NCI-H446 (cell line): Measurements from ENCODE around the gene RILPL1.
"Not testable (repeated sequence)": the region's sequence is repeated elsewhere in the genome, so short reads cannot be mapped to it uniquely, and the experiment has no call there.

Experiments used
- DNase-seq, 2 experiments: peaks; one replicate each; lab custom pipeline; 2025; lab: John Stamatoyannopoulos, UW

The RILPL1 gene

GRCh38 chr12:123468786-123469185 lies 64.7 kb downstream of the RILPL1 start:
- no peak for DNase-seq

DNA sequence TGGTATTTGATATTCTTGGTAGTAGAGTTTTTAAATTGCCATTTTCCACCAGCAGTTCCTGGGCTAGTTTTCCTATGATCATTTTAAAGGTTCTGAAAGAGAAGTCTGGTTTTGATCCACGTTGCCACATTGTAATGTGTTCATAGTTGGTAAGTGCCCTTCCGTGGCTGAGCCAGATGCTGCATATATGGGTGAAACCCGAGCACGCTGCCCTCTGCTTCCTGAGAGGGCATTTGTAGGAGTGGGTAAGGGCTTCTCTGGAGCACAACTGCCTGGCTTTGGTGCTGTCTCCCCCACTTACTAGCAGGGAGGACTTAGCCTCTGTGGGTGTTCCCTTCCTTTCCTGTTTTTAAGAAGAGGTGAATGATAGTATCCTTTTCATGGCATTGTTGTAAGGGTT lies 68.4 kb downstream of the RILPL1 start:
- DNase-seq = no peak

GRCh38 chr12:123463174-123463573 lies 70.3 kb downstream of the RILPL1 start:
- DNase-seq = not testable (repeated sequence)

DNA sequence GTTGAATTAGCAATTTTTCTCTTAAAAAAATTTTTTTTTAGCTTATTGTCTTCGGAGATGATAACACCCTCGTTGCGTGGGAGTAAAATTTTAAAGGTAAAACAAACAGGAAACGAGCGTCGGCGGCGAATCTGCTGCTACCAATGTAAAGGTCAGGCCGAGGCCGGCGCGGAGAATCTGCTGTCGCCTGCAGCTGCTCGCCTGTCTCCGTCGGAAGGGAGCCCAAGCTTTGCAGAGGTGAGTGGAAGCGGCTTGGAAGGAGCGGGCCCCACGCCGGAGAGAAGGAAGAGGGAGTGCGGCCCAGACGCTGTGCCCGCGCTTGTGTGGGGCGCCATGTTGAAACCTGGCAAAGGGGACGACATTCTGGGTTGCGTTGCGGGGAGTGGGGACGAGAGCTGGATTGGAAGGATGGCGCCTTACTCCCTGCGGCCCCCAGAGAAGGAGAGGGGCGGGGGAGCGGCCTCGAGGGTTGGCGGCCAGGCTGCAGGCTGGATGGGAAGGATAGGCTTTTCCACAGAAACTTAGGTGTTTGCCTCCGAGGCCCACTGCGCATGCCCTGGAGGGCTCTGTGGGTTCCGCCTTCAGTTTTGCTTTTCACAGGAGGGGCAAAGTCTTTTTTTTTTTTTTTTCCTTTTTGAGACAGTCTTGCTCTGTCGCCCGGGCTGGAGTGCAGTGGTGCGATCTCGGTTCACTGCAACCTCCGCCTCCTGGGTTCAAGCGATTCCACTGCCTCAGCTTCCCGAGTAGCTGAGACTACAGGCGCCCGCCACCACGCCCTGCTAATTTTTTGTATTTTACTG lies 75.3 kb downstream of the RILPL1 start, which contains the start of gene SNRNP35:
Gene SNRNP35 (plus strand): TSS at position 160 of the 800 bp plus-strand sequence. CDS start 7,402 bp downstream, outside the sequence.
- DNase-seq = peak; percentile 89 to 90

GRCh38 chr12:123453165-123453564 lies 80.4 kb downstream of the RILPL1 start:
- DNase-seq = no peak

GRCh38 chr12:123452276-123452550 lies 81.3 kb downstream of the RILPL1 start:
- not testable (repeated sequence) for DNase-seq

- DNase-seq = no peak
Observed at GRCh38 chr12:123450636-123451035, 82.9 kb downstream of the RILPL1 start.

DNA sequence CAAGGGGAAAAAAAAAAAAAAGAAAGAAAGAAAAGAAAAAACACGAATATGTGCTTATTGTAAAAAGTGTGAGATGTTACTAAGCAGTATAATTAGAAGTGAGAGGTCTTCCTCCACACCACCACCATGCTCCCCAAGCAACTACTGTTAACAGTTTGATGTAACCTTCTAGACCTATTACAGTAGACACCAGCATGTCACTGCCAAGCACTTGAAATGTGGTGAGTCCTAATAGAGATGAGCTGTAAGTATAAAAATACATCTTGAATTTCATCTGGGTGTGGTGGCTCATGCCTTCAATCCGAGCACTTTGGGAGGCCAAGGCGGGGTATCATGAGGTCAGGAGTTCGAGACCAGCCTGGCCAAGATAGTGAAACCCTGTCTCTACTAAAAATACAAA lies 83.7 kb downstream of the RILPL1 start:
- no peak for DNase-seq

GRCh38 chr12:123449249-123449733 lies 84.2 kb downstream of the RILPL1 start:
- no peak for DNase-seq

GRCh38 chr12:123446333-123446713 lies 87.2 kb downstream of the RILPL1 start:
- no peak for DNase-seq

DNA sequence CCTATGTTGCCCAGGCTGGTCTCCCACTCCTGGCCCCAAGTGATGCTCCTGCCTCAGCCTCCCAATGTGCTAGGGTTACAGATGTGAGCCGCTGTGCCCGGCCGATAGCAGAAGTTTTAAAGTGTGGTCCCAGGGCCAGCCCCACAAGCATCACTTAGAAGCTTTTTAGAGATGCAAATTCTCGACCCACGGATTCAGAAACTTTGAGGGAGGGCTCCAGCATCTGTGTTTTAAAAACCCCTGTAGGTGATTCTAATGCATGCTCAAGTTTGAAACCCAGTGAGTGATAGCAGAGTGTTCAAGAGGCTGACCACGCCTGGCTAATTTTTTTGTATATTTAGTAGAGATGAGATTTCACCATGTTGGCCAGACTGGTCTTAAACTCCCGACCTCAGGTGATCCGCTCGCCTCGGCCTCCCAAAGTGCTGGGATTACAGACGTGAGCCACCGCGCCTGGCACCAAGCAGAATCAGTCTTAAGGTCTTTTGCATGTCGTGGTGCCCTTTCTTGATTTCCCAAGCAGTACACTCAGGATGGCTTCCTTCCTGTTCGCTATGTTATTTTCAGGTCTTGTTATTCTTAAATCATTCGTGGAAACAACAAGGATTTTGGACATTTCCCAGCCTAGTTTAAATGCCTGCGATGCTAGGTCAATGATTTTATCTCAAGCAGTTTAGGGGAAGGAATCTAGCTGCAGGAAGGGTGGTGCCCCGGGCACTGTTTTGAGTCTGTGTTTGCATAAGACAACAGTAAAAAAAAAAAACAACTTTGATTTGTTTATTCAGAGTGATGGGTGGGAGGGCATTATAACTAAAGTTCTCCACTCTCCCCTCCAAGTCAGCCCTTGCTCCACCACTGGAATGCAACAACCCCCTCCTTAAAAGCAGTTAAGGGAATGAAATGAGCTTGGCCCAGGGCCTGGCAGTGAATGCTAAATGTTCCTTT lies 87.9 kb downstream of the RILPL1 start:
- no peak for DNase-seq

DNA sequence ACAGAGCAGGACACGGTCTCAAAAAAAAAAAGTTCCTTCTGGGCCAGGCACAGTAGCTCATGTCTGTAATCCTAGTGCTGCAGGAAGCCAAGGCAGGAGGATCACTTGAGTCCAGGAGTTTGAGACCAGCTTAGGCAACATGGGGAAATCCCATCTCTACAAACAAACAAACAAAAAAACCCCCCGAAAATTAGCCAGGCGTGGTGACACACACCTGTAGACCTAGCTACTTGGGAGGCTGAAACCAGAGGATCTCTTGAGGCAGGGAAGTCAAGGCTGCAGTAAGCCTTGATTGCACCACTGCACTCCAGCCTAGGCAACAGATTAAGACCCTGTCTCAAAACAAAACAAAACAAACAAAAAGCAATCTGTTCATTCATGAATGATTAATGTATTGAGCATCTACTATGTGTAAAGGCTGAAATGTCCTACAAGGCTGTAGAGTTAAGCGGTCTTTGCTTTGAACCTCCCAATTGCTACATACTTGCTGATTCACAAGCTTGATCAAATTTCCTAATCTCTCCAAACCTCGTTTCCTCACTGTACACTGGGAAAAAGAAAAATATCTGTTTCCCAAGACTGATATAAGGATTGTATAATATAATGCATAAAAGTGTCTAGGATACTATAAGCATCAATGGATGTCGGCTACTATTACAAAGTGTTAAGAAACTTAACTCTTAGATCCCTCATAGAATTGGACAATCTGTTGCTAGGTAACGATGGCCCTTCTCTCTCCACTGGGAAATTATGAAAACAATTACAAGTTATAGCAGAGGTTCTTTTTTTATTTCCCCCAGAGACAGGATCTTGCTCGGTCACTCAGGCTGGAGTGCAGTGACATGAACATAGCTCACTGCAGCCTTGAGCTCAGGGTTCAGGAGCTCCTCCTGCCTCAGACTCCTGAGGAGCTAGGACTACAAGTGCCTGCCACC lies 89.2 kb downstream of the RILPL1 start:
- DNase-seq = no peak

DNA sequence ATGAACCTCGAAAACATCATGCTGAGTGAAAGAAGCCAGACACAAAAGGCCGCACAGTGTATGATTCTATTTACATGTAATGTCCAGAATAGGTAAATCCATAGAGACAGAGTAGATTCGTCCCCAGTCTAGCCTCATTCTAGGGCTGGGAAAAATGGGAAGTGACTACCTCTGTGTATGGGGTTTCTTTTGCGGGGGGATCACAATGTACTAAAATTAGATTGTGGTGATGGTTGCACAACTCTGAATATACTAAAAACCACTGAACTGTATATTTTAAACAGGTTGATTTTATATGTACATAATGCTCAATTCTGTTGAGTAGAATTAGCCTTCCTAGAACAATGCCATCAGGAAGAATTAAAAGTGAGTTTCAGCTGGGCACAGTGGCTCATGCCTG lies 90.7 kb downstream of the RILPL1 start:
- DNase-seq = no peak

- DNase-seq = no peak
Observed at GRCh38 chr12:123441523-123442164, 91.9 kb downstream of the RILPL1 start.

- DNase-seq = peak in 1 of 2 experiments; percentile 67
Observed at GRCh38 chr12:123436017-123436964, 97.2 kb downstream of the RILPL1 start, which contains the start of gene RILPL2. RILPL2 (minus strand) TSS chr12:123436684; CDS start chr12:123436420, 264 bp downstream.

DNA sequence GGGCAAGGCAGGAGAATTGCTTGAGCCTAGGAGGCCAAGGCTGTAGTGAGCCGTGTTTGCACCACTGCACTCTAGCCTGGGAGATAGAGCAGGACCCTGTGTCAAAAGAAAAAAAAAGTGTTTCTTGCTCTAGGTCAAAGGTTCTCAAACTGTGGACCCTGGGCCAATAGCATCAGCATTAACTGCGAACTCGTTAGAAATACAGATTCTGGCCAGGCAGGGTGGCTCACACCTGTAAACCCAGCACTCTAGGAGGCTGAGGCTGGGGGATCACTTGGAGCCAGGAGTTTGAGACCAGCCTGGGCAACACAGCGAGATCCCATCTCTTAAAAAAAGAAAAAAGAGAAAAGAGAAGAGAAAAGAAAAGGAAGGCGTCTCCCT lies 97.9 kb downstream of the RILPL1 start:
- no peak for DNase-seq

GRCh38 chr12:123433615-123434014 lies 99.9 kb downstream of the RILPL1 start:
- DNase-seq = no peak

DNA sequence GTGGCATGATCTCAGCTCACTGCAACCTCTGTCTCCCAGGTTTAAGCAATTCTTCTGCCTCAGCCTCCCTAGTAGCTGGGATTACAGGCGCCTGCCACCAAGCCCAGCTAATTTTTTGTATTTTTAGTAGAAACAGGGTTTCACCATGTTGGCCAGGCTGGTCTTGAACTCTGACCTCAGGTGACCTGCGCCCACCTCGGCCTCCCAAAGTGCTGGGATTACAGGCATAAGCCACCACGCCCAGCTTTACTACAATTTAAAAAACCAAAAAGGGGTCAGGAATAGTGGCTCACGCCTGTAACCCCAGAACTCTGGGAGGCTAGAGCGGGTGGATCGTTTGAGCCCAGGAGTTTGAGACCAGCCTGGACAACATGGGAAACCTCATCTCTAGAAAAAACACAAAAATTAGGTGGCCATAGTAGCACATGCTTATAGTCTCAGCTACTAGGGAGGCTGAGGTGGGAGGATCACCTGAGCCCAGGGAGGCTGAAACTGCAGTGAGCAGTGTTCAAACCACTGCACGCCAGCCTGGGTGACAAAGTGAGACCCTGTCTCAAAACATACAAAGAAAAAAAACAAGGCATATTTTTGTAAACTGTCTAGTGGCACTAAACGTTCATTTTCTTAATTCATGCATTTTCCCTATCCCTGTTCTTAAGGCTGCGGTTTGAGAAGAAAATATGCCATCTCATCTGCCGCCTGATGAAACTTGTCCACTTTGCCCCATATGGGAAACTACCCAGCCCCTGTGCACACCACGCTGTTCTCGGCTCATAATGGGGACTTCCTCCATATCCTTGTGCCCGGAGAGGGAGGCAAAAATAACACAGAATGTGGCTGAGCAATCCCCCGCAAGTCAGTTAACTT lies 101.3 kb downstream of the RILPL1 start:
- DNase-seq = not testable (repeated sequence)

GRCh38 chr12:123429101-123429500 lies 104.4 kb downstream of the RILPL1 start:
- DNase-seq = not testable (repeated sequence)
